Stomach (tissue), 9 donors: ENCODE results near the gene PPP2R5D. TPM values are rescaled to one million over a fixed set of nuclear protein-coding genes. Genes with fewer than 3 reads are reported as not detected.
A peak's percentile ranks its signal among the peaks of the same experiment; 100 is the strongest.

Source experiments
- DNase-seq, 2 donors: peaks; one replicate each; pipeline versions ENCODE4 v3.0.0 to v3.0.0-alpha.2; 2013 to 2019
- H3K27ac ChIP-seq, 5 donors: fragments of 200-600 bp in 4 of 5; sonication (generic) in 4 of 5; one replicate each; pipeline ENCODE4 v1.5.1; 2013 to 2019; ENCODE audit warnings: mild to moderate bottlenecking in 1 of 5, moderate library complexity in 1 of 5
- H3K27me3 ChIP-seq, 3 donors: fragments of 200-600 bp; sonication (generic); one replicate each; pipeline ENCODE4 v1.5.1; 2017 to 2019; ENCODE audit warnings: mixed run types in 1 of 3
- H3K36me3 ChIP-seq, 4 donors: fragments of 200-600 bp; sonication (generic); 1 replicate in 3 of 4; 2 replicates in 1 of 4; pipeline ENCODE4 v1.5.1; 2016 to 2019
- H3K4me1 ChIP-seq, 4 donors: fragments of 200-600 bp; sonication (generic); one replicate each; pipeline ENCODE4 v1.5.1; 2016 to 2019
- H3K4me3 ChIP-seq, 4 donors: fragments of 200-600 bp; sonication (generic) in 3 of 4; one replicate each; pipeline ENCODE4 v1.5.1; 2016 to 2019; ENCODE audit warnings: mild to moderate bottlenecking in 1 of 4
- H3K9me3 ChIP-seq, 4 donors: fragments of 200-600 bp; sonication (generic); one replicate each; pipeline ENCODE4 v1.5.1; 2016 to 2019
- CTCF ChIP-seq, 7 experiments: fragments of 450-650 bp in 4 of 7; fragments of 200-600 bp in 3 of 7; sonication (generic) in 3 of 7; IDR thresholded peaks; one replicate each; pipeline ENCODE4 v1.5.1; 2016 to 2019; ENCODE audit warnings: antibody characterized with exemption in 7 of 7, control low read depth in 2 of 7, mild to moderate bottlenecking in 1 of 7
- EP300 ChIP-seq: sonication (generic); formaldehyde crosslinking; IDR thresholded peaks from one replicate; pipeline ENCODE4 v1.6.1; 2017; ENCODE audit warnings: antibody characterized with exemption
- POLR2A ChIP-seq, 4 donors: fragments of 450-650 bp; IDR thresholded peaks; one replicate each; pipeline ENCODE4 v1.6.1; 2016; ENCODE audit warnings: antibody characterized with exemption in 4 of 4, control low read depth in 2 of 4, mild to moderate bottlenecking in 1 of 4, moderate library complexity in 1 of 4
- POLR2AphosphoS5 ChIP-seq, 3 donors: sonication (generic); formaldehyde crosslinking; IDR thresholded peaks; one replicate each; pipeline ENCODE4 v1.6.1; 2016; ENCODE audit warnings: antibody characterized with exemption in 3 of 3
- WGBS, 5 donors: extraction: QIAGEN DNeasy Blood & Tissue Kit in 3 of 5; methylation state at CpG; one replicate each; pipeline versions ENCODE4 v1.1.5 to v1.1.7; 2013 to 2018; 5-methylcytosine and 5-hydroxymethylcytosine counted together
- intact Hi-C: fragments of 100-400 bp; cut with DNase I; formaldehyde crosslinking; loops from one replicate; pipeline ENCODE4 v1.15.1; 2023; ENCODE audit warnings: low total_unique reads
- polyA plus RNA-seq, 3 donors: library from polyadenylated mRNA; stranded (reverse); fragments of 200-250 nt; gene quantifications; one replicate each; pipeline ENCODE4 v1.2.3, GENCODE V29; 2013
- total RNA-seq, 5 donors: library from RNA; depleted of rRNA; stranded (reverse); fragments of >200 nt; gene quantifications; one replicate each; pipeline versions ENCODE4 v1.1.0 to v1.2.3, GENCODE V29; 2014 to 2016
- donor health status: healthy with polysubstance abuse.
- donor health status: Bipolar disorder and iron deficiency.
- donor health status: healthy.

Gene PPP2R5D
- total and polyA plus RNA-seq, 8 donors: 19.6 to 517 (median 24.1) TPM

- no peak for DNase-seq
- Histone ChIP-seq H3K4me1 (peaks cover 32 to 53% (median 46%) of the 10 kb centered on the region in 4 donors), H3K27ac (peak overlapping the region in 1 of 5 donors; percentile 16), H3K27me3 (no peaks in the 10 kb centered on the region), H3K36me3 (peaks cover 15 to 39% (median 34%) of the 10 kb centered on the region in 4 donors), H3K9me3 (no peaks in the 10 kb centered on the region), H3K4me3 (no peak overlapping the region)
- 49 to 71% (median 66%) methylated on average over 5 of the region's 5 CpGs for WGBS, 5 donors
- intact Hi-C loops: no loop called here
- no peak for TF ChIP-seq POLR2AphosphoS5 (IDR thresholded peaks at IDR 0.05)
- no peak for TF ChIP-seq CTCF (IDR thresholded peaks at IDR 0.05)
- TF ChIP-seq EP300: no peak
- no peak for TF ChIP-seq POLR2A (IDR thresholded peaks at IDR 0.05)
Observed at GRCh38 chr6:42987533-42988451, 3.4 kb downstream of the PPP2R5D start.

DNA sequence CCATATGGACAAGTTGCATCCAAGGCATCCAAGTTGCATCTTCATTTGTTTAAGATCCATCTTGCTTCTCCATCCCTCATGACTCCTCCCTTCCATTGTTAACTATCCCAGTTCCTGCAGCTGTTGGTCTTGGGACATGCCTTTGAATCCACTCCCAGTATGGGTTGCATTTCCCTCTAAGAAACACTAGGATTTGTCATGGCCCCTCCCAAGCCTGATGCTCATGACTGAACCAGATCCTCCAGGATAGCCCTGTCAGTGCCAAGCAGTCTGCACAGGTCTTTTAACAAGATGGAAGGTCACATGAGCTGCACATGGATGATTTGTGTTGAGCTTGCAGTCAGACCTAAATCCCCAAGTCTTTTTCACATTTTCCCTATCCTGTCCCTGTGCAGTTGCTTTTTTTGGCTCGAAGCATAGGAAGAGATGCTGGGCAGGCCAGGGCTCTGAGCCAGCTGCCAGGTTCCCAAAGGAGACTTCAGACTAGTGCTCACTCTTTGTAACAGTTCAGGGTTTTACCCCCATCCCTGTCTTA, 4.2 kb downstream of the PPP2R5D start:
- TF ChIP-seq POLR2AphosphoS5 (IDR thresholded peaks at IDR 0.05) (no peak), POLR2A (IDR thresholded peaks at IDR 0.05) (no peak), CTCF (IDR thresholded peaks at IDR 0.05) (no peak), EP300 (no peak)
- H3K27me3 ChIP-seq: no peaks in the 10 kb centered on the region
- H3K4me3 ChIP-seq: no peak overlapping the region
- 48 to 78% (median 60%) methylated on average over 1 of the region's 1 CpG for WGBS, 5 donors
- DNase-seq: no peak
- H3K9me3 ChIP-seq: no peaks in the 10 kb centered on the region
- H3K4me1 ChIP-seq: peaks cover 32 to 49% (median 41%) of the 10 kb centered on the region in 4 donors
- peaks cover 15 to 46% (median 36%) of the 10 kb centered on the region in 4 donors for H3K36me3 ChIP-seq
- H3K27ac ChIP-seq: no peak overlapping the region
- intact Hi-C loops: no loop called here

DNA sequence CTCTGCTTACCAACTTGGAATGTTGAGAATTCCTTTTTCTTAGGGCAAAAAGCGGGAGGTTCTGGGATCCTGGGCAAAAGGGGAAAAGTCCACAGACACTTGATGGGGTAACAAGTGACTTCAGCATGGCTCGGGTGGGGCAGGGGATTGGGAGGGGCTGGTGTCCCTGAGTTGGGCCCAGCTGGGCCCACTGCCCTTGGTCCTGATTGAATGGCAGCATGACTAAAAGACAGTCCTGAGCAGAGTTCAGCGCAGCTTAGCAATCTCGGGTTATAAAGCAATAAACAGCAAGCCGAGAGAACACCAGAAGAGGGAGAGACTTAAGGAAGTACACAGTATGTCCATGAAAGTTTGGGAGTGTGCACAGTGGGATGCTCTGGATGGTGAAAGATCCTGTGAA, 5.6 kb downstream of the PPP2R5D start:
- no peak overlapping the region for H3K27ac ChIP-seq
- no peak for TF ChIP-seq POLR2AphosphoS5 (IDR thresholded peaks at IDR 0.05)
- TF ChIP-seq CTCF (IDR thresholded peaks at IDR 0.05): no peak
- no peak for TF ChIP-seq EP300
- TF ChIP-seq POLR2A (IDR thresholded peaks at IDR 0.05): no peak
- 86 to 95% (median 93%) methylated on average over 5 of the region's 5 CpGs for WGBS, 5 donors
- no peaks in the 10 kb centered on the region for H3K9me3 ChIP-seq
- intact Hi-C loops: no loop called here
- DNase-seq: no peak
- peaks cover 15 to 50% (median 42%) of the 10 kb centered on the region in 4 donors for H3K36me3 ChIP-seq
- H3K4me3 ChIP-seq: no peak overlapping the region
- peaks cover 31 to 43% (median 35%) of the 10 kb centered on the region in 4 donors for H3K4me1 ChIP-seq
- H3K27me3 ChIP-seq: no peaks in the 10 kb centered on the region

DNA sequence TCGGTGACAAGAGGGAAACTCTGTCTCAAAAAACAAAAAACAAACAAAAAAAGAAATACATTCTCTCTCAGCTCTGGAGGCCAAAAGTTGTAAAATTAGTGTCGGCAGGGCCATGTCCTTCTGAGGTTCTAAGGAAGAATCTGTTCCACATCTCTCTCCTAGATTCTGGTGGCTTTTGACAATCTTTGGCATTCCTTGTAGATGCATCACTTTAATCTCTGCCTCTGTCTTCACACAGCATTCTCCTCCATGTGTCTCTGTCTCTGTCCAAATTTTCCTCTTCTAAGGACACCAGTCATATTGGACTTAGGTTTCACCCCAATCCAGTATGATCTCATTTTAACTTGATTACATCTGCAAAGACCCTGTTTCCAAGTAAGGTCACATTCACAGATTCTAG, 9.1 kb downstream of the PPP2R5D start:
- H3K27me3 ChIP-seq: no peaks in the 10 kb centered on the region
- TF ChIP-seq EP300 (no peak), POLR2AphosphoS5 (IDR thresholded peaks at IDR 0.05) (no peak), CTCF (IDR thresholded peaks at IDR 0.05) (no peak), POLR2A (IDR thresholded peaks at IDR 0.05) (no peak)
- no peaks in the 10 kb centered on the region for H3K9me3 ChIP-seq
- intact Hi-C loops: no loop called here
- H3K27ac ChIP-seq: no peak overlapping the region
- peaks cover 15 to 50% (median 45%) of the 10 kb centered on the region in 4 donors for H3K36me3 ChIP-seq
- 90 to 95% (median 93%) methylated on average over 2 of the region's 2 CpGs for WGBS, 5 donors
- H3K4me3 ChIP-seq: no peak overlapping the region
- DNase-seq: no peak
- H3K4me1 ChIP-seq: peaks cover 0 to 20% (median 4%) of the 10 kb centered on the region in 4 donors
